Esophagus muscularis mucosa (tissue), 4 donors: ENCODE results near the gene RAD18.

Experiments used
- CTCF ChIP-seq, 3 experiments: fragments of 200-600 bp in 2 of 3; fragments of 450-650 bp in 1 of 3; sonication (generic) in 2 of 3; IDR thresholded peaks; one replicate each; pipeline ENCODE4 v1.5.1; 2017 to 2019; ENCODE audit warnings: antibody characterized with exemption in 3 of 3, mild to moderate bottlenecking in 2 of 3, moderate library complexity in 1 of 3
- EP300 ChIP-seq: sonication (generic); formaldehyde crosslinking; IDR thresholded peaks from one replicate; pipeline ENCODE4 v1.6.1; 2017; ENCODE audit warnings: antibody characterized with exemption
- POLR2A ChIP-seq: fragments of 450-650 bp; IDR thresholded peaks from one replicate; pipeline ENCODE4 v1.6.1; 2017; ENCODE audit warnings: antibody characterized with exemption, moderate library complexity, mild to moderate bottlenecking, low read depth
- POLR2AphosphoS5 ChIP-seq, 2 donors: sonication (generic); formaldehyde crosslinking; IDR thresholded peaks; one replicate each; pipeline ENCODE4 v1.6.1; 2017; ENCODE audit warnings: antibody characterized with exemption in 2 of 2

DNA sequence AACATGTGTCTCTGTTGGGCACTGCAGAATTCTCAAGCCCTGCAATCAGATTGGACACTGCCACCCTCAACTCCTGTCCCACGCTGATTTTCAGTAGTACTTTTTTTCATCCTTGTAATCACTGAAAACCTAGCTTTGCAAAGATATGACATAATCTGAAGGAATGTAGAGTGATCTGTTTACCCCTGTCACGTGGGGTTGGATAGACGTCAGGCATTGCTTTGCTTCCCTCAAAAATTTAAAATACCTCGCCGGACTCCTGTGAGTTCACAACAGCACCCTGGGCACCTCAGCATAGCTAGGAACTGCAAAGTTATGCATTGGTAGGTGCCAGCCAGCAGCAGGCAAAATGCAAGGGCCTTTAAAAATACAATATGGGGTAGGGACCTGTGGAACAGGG lies 122.7 kb downstream of the RAD18 start:
- TF ChIP-seq CTCF (IDR thresholded peaks at IDR 0.05) (no peak), POLR2A (no peak), POLR2AphosphoS5 (IDR thresholded peaks at IDR 0.05) (no peak), EP300 (no peak)
